HG02885 (cell line): Measurements from ENCODE around the gene CS.
A peak's percentile ranks its signal among the peaks of the same experiment; 100 is the strongest.
"Not testable (repeated sequence)": the region's sequence is repeated elsewhere in the genome, so short reads cannot be mapped to it uniquely, and the experiment has no call there.

ENCODE experiments used
- ATAC-seq: cut with Tn5 transposase; IDR thresholded peaks from one replicate; pipeline ENCODE4 v1.9.1; 2021; ENCODE audit warnings: mild to moderate bottlenecking; ENCODE audit not compliant: unreplicated experiment, poor library complexity

CS gene

DNA sequence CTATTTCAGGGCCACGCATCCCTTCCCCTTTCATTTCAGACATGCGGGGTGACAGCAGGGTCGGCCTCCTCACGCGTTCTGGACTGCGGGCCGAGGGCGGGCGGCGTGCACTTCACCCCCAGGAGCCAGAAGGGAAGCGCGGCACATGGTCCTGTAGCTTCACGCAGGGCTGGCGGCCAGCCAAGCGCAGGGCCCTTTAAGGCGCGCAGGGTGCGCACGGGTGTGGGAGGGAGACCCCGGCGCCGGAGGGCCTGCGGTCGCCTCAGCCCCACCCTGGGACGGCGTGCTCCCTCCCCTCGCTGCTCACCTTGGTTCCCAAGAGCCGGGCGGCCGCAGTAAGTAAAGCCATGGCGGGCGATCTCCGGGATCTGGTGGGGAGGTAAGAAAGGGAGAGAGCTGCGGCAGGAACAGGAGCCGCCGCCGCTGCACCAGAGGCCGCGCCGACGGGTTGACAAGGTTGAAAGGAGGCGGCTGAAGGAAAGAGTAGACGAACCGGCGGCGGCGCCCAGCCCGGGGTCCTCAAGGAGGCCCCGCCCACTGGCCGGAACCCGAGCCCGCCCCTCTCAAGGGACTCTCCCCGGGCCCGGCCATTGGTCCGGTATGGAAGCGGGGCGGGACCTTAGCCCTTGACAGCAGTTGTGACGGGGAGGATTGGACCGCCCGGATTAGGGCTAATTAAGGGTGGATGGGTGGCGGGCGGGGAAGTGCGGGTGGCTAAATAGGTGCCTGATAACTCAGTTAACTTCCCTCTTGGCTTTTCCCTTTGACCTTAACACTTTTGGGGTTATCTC, at the start of gene CS:
TSS of gene CS (minus strand) at position 478 of the 791 bp plus-strand sequence. CDS start at position 349, 129 bp downstream.
- ATAC-seq: peak; percentile 94

GRCh38 chr12:56348776-56349175, 48.6 kb upstream of the CS start:
- ATAC-seq: no peak

DNA sequence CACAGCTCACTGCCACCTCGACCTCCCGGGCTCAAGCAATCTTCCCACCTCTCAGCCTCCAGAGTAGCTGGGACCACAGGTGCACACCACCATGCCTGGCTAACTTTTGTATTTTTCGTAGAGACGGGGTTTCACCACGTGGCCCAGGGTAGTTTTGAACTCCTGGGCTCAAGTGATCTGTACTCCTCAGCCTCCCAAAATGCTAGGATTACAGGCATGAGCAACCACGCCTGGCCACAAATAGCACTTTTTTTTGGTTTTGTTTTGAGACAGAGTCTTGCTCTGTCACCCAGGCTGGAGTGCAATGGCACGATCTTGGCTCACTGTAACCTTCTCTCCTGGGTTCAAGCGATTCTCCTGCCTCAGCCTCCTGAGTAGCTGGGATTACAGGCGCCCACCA, 47.1 kb upstream of the CS start:
- ATAC-seq: not testable (repeated sequence)

- no peak for ATAC-seq
Observed at GRCh38 chr12:56346675-56347074, 46.5 kb upstream of the CS start.

DNA sequence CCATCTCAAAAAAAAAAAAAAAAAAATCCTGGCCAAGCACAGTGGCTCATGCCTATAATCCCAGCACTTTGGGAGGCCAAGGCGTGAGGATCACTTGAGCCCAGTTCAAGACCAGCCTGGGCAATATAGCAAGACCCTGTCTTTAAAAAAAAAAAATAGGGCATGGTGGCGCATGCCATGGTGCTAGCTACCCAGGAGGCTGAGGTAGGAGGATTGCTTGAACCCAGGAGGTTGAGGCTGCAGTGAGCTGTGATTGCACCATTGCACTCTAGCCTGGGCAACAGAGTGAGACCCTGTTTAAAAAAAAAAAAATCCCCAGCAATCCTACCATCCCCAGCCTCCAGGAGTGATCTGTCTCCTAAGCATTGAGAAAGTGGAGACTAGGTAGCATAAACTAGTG, 42.2 kb upstream of the CS start:
- not testable (repeated sequence) for ATAC-seq

- no peak for ATAC-seq
Observed at GRCh38 chr12:56341616-56342015, 41.5 kb upstream of the CS start.

DNA sequence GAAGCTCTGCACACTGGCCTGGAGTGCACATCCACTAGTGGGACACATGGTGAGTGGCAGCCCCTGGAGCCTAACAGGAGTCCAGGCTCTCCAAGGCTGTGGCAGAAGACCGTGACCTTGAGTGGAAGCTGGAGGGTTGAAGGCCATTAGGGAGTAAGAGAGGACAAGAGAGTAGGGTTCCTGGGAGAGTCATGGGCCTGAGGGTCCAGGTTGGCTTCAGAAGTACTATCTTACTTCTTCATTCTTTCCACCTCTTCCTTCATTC, 39.0 kb upstream of the CS start:
- ATAC-seq: no peak

DNA sequence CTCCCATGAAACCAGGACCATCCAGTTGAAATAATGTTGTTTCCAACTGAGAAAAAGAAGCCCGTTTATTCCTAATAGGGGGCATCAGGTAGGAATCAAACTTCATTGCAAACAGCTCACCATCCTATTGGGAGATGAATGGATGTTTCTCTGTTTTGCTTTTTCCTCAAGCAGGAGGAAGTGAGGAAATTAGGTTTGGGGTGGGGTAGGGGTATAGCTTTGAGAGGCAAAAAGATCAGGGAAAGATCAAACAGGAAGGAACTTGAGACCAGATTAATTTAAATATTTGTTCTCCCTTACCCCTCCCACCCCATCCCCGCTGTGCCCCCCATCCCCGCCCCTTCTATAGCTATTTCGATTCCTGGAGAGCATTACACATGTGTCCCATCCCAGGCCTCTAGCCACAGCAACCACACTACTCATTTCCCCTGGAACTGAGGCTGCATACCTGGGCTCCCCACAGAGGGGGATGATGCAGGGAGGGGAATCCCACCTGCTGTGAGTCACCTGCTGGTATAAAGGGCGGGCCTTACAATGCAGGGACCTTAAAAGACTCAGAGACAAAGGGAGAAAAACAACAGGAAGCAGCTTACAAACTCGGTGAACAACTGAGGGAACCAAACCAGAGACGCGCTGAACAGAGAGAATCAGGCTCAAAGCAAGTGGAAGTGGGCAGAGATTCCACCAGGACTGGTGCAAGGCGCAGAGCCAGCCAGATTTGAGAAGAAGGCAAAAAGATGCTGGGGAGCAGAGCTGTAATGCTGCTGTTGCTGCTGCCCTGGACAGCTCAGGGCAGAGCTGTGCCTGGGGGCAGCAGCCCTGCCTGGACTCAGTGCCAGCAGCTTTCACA, 38.4 kb upstream of the CS start, which contains the start of gene IL23A:
TSS of gene IL23A (plus strand) at position 577 of the 850 bp plus-strand sequence. CDS start at position 738, 161 bp downstream.
- ATAC-seq: peak; percentile 29

GRCh38 chr12:56337753-56338251, 37.7 kb upstream of the CS start:
- no peak for ATAC-seq

DNA sequence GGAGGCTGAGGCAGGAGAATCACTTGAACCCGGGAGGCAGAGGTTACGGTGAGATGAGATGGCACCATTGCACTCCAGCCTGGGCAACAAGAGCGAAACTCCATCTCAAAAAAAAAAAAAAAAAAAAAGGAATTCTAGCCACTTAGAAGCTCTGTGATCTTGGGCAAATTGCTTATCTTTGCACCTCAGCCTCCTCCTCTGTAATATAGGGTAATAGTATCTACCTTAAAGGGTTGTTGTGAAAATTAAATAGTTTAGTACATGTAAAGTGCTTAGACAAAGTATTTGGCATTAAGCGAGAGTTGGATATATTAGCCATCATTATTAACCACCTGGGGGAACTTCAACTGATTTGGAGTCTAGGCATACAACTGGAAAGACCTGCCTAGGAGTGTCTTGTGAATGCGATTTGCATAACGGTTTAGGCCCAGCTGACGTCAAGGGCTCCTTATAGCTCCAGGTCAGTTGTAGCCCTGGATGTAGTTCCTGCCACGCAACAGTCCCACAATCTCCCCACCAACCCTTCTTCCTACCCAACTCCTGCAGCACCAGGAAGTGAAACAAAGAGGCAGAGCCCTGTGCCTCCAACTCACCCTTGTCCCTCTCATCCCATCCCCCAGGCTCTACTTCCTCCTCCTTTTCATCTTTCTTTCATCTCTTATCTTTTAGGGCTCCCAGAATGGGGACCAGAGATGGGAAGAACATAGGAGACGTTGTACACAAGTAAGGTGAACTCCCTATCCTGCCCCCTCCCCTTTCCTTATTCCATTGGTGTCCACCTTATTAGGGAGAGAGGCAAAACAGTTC, 36.4 kb upstream of the CS start:
- no peak for ATAC-seq

DNA sequence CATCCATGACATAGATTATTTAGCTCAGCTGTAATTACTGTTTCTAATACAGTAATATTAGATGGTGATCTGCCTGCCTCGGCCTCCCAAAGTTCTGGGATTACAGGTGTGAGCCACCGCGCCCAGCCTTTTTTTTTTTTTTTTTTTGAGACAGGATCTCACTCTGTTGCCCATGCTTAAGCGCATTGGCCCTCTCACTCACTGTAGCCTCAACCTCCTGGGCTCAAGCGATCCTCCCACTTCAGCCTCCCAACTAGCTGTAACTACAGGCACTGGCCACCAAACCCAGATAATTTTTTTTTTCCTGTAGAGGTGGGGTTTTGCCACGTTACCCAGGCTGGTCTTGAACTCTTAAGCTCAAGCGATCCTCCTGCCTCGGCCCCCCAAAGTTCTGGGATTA, 35.4 kb upstream of the CS start:
- ATAC-seq: not testable (repeated sequence)

- no peak for ATAC-seq
Observed at GRCh38 chr12:56334490-56334793, 34.3 kb upstream of the CS start.

- ATAC-seq: peak; percentile 95
Observed at GRCh38 chr12:56333679-56334489, 33.8 kb upstream of the CS start, which contains the start of gene PAN2. Gene PAN2, minus strand, starts transcription at chr12:56334000. Its CDS starts 906 bp downstream, at chr12:56333094.

DNA sequence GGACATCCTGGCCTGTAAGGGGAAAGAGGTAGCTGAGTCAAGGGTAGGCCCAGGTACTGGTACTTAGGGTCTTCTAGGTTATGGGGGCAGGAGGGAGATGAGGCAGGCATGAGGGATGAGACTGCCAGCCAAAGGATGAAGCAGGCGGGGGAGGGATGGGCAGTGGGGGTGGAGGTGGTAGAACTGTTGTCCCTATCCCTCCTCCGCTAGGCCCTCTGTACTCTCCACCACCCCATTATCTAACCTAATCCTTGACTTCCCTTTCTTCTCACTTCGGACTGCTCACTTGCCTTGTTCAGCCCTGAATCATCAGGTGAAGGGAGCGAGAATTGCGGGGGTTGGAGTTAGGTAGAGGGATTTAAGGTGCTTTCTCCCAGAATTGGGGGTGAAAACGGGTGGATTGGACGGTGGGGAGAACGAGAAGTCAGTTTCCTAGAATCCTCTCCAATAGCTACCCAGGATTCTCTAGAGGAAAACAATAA, 33.1 kb upstream of the CS start:
- no peak for ATAC-seq

DNA sequence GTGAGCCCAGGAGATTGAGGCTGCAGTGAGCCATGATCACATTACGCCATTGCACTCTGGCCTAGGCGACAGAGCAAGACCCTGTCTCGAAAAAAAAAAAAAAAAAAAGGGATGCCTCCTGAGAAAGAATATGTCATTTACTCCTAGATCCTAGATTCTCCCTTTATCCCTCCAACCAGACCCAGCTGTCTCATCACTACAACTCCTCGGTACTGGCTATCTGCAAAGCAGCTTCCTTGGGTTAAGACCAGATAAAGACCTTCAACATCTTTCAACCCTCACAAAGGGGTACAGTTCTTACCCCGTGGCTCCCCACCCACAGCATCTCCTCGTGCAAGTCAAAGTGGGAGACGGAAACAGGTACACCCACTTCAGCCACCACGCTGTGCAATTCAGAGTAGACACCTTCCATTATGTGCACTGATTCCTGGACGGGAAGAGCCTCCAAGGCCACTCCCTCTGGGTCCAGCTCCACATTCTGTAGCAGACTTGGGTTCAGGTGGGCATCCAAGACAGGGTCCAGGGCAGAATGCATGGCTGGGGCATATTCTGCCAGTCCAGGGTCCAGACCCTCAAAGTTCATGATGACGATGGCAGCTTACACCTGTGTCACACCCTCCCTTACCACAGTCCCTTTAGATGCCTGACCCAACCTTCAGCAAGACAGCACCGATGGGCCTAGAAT, 32.5 kb upstream of the CS start:
- no peak for ATAC-seq

GRCh38 chr12:56330936-56331490, 30.9 kb upstream of the CS start:
- ATAC-seq: no peak

GRCh38 chr12:56326533-56326932, 26.4 kb upstream of the CS start:
- no peak for ATAC-seq

- no peak for ATAC-seq
Observed at GRCh38 chr12:56326126-56326525, 26.0 kb upstream of the CS start.

DNA sequence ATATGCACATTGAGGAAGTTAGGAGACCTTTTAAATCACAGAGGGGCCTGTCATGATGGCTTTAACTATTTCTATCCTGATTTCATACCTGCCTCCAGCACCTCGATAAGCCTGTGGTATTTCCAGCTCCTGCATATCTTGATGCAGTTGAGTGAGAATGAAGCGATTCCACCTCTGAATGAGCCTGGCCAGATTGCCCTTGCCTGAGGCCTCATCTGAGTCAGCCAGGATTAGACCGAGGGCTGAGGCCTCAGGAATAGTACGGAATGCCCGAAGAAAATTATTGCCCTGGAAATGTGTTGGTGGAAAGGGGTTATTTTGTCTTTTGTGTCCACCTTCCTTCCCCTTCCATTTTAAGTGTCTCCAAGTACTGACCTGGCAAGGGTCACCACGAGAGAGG, 24.1 kb upstream of the CS start:
- ATAC-seq: no peak
